Right atrium auricular region (tissue), 2 donors: Measurements from ENCODE around the gene HOXA3. TPM values are rescaled to one million over a fixed set of nuclear protein-coding genes. Genes with fewer than 3 reads are reported as not detected.
A peak's percentile ranks its signal among the peaks of the same experiment; 100 is the strongest.

Experiments used
- DNase-seq: peaks from one replicate; pipeline ENCODE4 v3.0.0-alpha.2; 2019; ENCODE audit warnings: low spot score
- H3K27ac ChIP-seq, 2 donors: fragments of 200-600 bp; sonication (generic); 1 replicate in 1 of 2; 2 replicates in 1 of 2; pipeline ENCODE4 v1.5.1; 2016 to 2019
- H3K27me3 ChIP-seq, 2 donors: fragments of 200-600 bp; sonication (generic); one replicate each; pipeline versions ENCODE4 v1.5.1 to v1.6.0; 2017 to 2019
- H3K36me3 ChIP-seq: fragments of 200-600 bp; sonication (generic); one replicate; pipeline ENCODE4 v1.5.1; 2016
- H3K4me1 ChIP-seq, 2 donors: fragments of 200-600 bp; sonication (generic); one replicate each; pipeline versions ENCODE4 v1.5.1 to v1.6.0; 2017 to 2019
- H3K4me3 ChIP-seq, 2 donors: fragments of 200-600 bp; sonication (generic); 1 replicate in 1 of 2; 2 replicates in 1 of 2; pipeline ENCODE4 v1.5.1; 2017 to 2019; ENCODE audit warnings: mild to moderate bottlenecking in 1 of 2, moderate library complexity in 1 of 2
- H3K9me3 ChIP-seq, 2 donors: fragments of 200-600 bp; sonication (generic); one replicate each; pipeline ENCODE4 v1.5.1; 2019
- CTCF ChIP-seq, 2 donors: fragments of 200-600 bp; sonication (generic); IDR thresholded peaks; one replicate each; pipeline ENCODE4 v1.5.1; 2019; ENCODE audit warnings: antibody characterized with exemption in 2 of 2
- total RNA-seq, 2 donors: library from RNA; depleted of rRNA; stranded (reverse); fragments of >200 nt; gene quantifications; one replicate each; pipeline ENCODE4 v1.1.0, GENCODE V29; 2016

HOXA3 gene
- total RNA-seq, 2 donors from 2014 or later, result 0.28 to 0.30 TPM

GRCh38 chr7:27173511-27173955, 21.1 kb upstream of the HOXA3 start:
- DNase-seq, result no peak
- peak overlapping the region; percentile 20 to 46 for H3K4me3 ChIP-seq
- no peaks in the 10 kb centered on the region for H3K36me3 ChIP-seq
- peaks cover 57 to 79% of the 10 kb centered on the region in 2 donors for H3K27me3 ChIP-seq
- TF ChIP-seq CTCF (IDR thresholded peaks at IDR 0.05), result no peak
- no peaks in the 10 kb centered on the region for H3K9me3 ChIP-seq
- H3K4me1 ChIP-seq, result peaks cover 0 to 36% of the 10 kb centered on the region in 2 donors
- H3K27ac ChIP-seq, result no peak overlapping the region

GRCh38 chr7:27172823-27173510, 20.6 kb upstream of the HOXA3 start:
- DNase-seq, result no peak

DNA sequence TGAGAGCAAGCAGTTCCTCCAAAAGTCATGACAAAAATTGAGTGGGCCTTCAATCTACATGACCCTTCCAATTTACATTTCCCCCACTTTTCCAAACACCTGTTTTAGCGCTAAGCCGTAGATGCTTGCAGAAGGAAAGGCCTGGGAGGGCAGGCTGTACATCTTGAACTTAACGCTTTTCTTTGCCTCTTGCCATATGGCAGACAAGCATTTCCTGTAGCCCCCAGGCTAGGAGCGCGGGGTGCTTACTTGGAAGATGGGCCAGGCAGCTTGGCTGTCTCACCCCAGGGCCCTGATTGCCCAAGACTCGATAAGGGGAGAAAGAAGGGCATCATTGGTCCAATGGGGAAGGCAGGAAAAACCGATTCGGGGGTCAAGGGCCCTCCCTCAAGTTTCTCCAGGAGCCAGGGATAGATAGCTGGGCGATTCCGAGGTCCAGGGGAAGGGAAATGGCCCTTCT, 20.0 kb upstream of the HOXA3 start:
- DNase-seq, result no peak
- no peaks in the 10 kb centered on the region for H3K36me3 ChIP-seq
- no peak overlapping the region for H3K27ac ChIP-seq
- no peaks in the 10 kb centered on the region for H3K9me3 ChIP-seq
- H3K27me3 ChIP-seq, result peaks cover 66 to 88% of the 10 kb centered on the region in 2 donors
- peaks cover 0 to 36% of the 10 kb centered on the region in 2 donors for H3K4me1 ChIP-seq
- H3K4me3 ChIP-seq, result no peak overlapping the region
- TF ChIP-seq CTCF (IDR thresholded peaks at IDR 0.05), result no peak

More at GRCh38 chr7:27172823-27173510, 20.6 kb upstream of the HOXA3 start:
- no peak overlapping the region for H3K27ac ChIP-seq
- H3K4me1 ChIP-seq, result peaks cover 0 to 36% of the 10 kb centered on the region in 2 donors
- H3K4me3 ChIP-seq, result peak overlapping the region; percentile 20 to 46
- H3K9me3 ChIP-seq, result no peaks in the 10 kb centered on the region
- H3K27me3 ChIP-seq, result peaks cover 59 to 85% of the 10 kb centered on the region in 2 donors
- TF ChIP-seq CTCF (IDR thresholded peaks at IDR 0.05), result no peak
- no peaks in the 10 kb centered on the region for H3K36me3 ChIP-seq

- no peaks in the 10 kb centered on the region for H3K9me3 ChIP-seq
- no peak for DNase-seq
These were observed 19.4 kb upstream of the HOXA3 start for GRCh38 chr7:27171637-27172314.

DNA sequence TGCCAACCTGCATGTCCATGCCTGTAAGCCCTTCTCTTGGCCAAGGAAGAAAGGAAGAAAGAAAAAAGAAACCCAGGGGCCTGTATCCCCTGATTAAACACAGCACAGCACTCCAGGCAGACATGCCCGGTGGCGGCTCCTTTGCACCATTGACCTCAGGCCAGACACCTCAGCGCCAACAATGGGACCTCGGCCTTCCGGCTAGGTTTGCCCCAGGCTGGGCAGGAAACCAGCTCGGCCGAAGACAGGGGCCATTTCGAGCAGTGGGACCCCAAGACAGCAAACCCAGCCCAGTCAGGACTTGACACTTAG, 18.9 kb upstream of the HOXA3 start:
- DNase-seq, result no peak
- H3K27ac ChIP-seq, result no peak overlapping the region
- H3K36me3 ChIP-seq, result no peaks in the 10 kb centered on the region
- no peak for TF ChIP-seq CTCF (IDR thresholded peaks at IDR 0.05)
- no peaks in the 10 kb centered on the region for H3K9me3 ChIP-seq
- peaks cover 0 to 45% of the 10 kb centered on the region in 2 donors for H3K4me1 ChIP-seq
- no peak overlapping the region for H3K4me3 ChIP-seq
- H3K27me3 ChIP-seq, result peaks cover 76 to 88% of the 10 kb centered on the region in 2 donors

More at GRCh38 chr7:27171637-27172314, 19.4 kb upstream of the HOXA3 start:
- H3K4me3 ChIP-seq, result no peak overlapping the region
- no peak for TF ChIP-seq CTCF (IDR thresholded peaks at IDR 0.05)
- no peak overlapping the region for H3K27ac ChIP-seq
- peaks cover 0 to 40% of the 10 kb centered on the region in 2 donors for H3K4me1 ChIP-seq
- H3K36me3 ChIP-seq, result no peaks in the 10 kb centered on the region
- H3K27me3 ChIP-seq, result peaks cover 71 to 88% of the 10 kb centered on the region in 2 donors
